ENCODE data around the gene CCDC102A.

Gene CCDC102A

GRCh38 chr16:57472665-57473060 lies 63.7 kb downstream of the CCDC102A start:
- Histone ChIP-seq H3K4me1 (ENCODE audit: control insufficient read depth, insufficient read depth, low read length) (no peaks in the 10 kb centered on the region), H3K9me3 (ENCODE audit: control insufficient read depth, insufficient read depth, low read depth, low read length) (no peaks in the 10 kb centered on the region), H3K36me3 (ENCODE audit: control insufficient read depth in 2 of 2, insufficient read depth in 1 of 2, low read length in 2 of 2) (peaks cover 3 to 74% of the 10 kb centered on the region in 2 experiments), H3K27ac (ENCODE audit: extremely low read depth, low read depth, low read length) (no peak overlapping the region), H3K4me3 (ENCODE audit: low read depth, low read length) (no peak overlapping the region)
- TF ChIP-seq ZSCAN4 (tag by site-specific recombination; IDR thresholded peaks at IDR 0.05): no peak
- TF ChIP-seq ZNF157 (tag by site-specific recombination; IDR thresholded peaks at IDR 0.05): no peak
- TF ChIP-seq ZNF112 (tag by site-specific recombination; IDR thresholded peaks at IDR 0.05): no peak
- TF ChIP-seq ZNF600 (tag by site-specific recombination; IDR thresholded peaks at IDR 0.05): peak; percentile 87
- no peak for TF ChIP-seq ZNF175 (tag by site-specific recombination; IDR thresholded peaks at IDR 0.05)
- TF ChIP-seq ZNF248 (tag by site-specific recombination; IDR thresholded peaks at IDR 0.05): no peak
- no peak for TF ChIP-seq ZNF549 (tag by site-specific recombination; IDR thresholded peaks at IDR 0.05)
- TF ChIP-seq BCL6B (tag by site-specific recombination; IDR thresholded peaks at IDR 0.05): no peak
- TF ChIP-seq ZSCAN30 (tag by site-specific recombination; IDR thresholded peaks at IDR 0.05): no peak
- TF ChIP-seq ZBTB17 (tag by site-specific recombination; IDR thresholded peaks at IDR 0.05): peak; percentile 35; the same call in 1 of the 2 replicates
- peak; percentile 59; the same call in 1 of the 2 replicates for TF ChIP-seq ZNF341 (tag by site-specific recombination; IDR thresholded peaks at IDR 0.05; ENCODE audit: low read depth)
- no peak for TF ChIP-seq BCL11B (tag by site-specific recombination; IDR thresholded peaks at IDR 0.05; ENCODE audit: low read depth)
- TF ChIP-seq ZIC2 (tag by site-specific recombination; IDR thresholded peaks at IDR 0.05): peak; percentile 76
- no peak for TF ChIP-seq TSHZ1 (tag by site-specific recombination; IDR thresholded peaks at IDR 0.05; ENCODE audit: borderline replicate concordance)
- TF ChIP-seq PRDM10 (tag by site-specific recombination; IDR thresholded peaks at IDR 0.05): 0 out of 2 replicates have a peak, but pooled peaks have one; percentile 8
- TF ChIP-seq ZNF521 (tag by site-specific recombination; IDR thresholded peaks at IDR 0.05): no peak
- no peak for TF ChIP-seq ZBTB48 (tag by site-specific recombination; IDR thresholded peaks at IDR 0.05)
- no peak for TF ChIP-seq ZNF433 (tag by site-specific recombination; IDR thresholded peaks at IDR 0.05; ENCODE audit: low read depth)
- no peak for TF ChIP-seq ZNF596 (tag by site-specific recombination; IDR thresholded peaks at IDR 0.05)
- POLR2A ChIA-PET: interaction anchor here (1.7 to 2.5 kb wide), 2 partner anchors 10 to 25 kb away, joined by 5 to 16 read pairs; partner anchors contain the start of genes CIAPIN1, COQ9 and POLR2C
- CTCF ChIA-PET: interaction anchor here (3.8 to 4.2 kb wide), 2 partner anchors 10 to 47 kb away, joined by 20 to 24 read pairs; partner anchors contain the start of gene POLR2C

Measured in HEK293 (cell line).